SK-N-MC (cell line): ENCODE measurements around the gene TKTL1.

Experiments used
- EZH2 ChIP-seq: fragments of 200-600 bp; sonication (generic); IDR thresholded peaks from one replicate; pipeline ENCODE4 v1.6.1; 2017; ENCODE audit warnings: antibody characterized with exemption
- FOXP2 ChIP-seq: optimal IDR thresholded peaks from 2 replicates; pipeline ENCODE3; 2011; ENCODE audit warnings: mild to moderate bottlenecking, moderate library complexity; ENCODE audit not compliant: insufficient read depth; ENCODE audit errors: extremely low read length, control extremely low read depth
- POLR2AphosphoS5 ChIP-seq: IDR thresholded peaks from 2 replicates; pipeline ENCODE4 v1.6.1; 2012; ENCODE audit warnings: mild to moderate bottlenecking, low read depth, low read length, borderline replicate concordance

DNA sequence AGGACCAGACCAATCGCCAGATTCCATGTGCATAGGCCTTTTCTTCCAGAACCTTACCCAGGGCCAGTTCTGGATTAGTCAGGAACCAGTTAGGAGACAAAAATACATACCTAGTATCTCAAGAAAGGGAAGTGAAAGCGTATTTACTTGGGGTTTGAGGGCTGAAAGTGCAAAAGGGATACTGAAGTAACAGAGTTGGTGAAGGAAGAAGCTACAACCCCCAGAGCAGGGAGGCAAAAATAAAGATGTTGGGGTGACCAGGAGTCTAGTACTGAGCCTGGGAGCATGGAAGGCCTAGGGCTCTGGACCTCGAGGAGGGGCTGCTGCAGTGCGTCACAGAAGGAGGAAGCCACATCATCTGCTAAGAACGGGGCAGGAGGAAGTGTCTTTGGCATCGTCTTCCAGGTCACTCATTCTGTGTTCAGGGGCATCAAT lies 38.3 kb downstream of the TKTL1 start:
- TF ChIP-seq EZH2 (no peak), POLR2AphosphoS5 (no peak), FOXP2 (no peak)
